Kidney epithelial cell (primary cell): ENCODE results near the gene CEP170B. TPM values are rescaled to one million over a fixed set of nuclear protein-coding genes. Genes with fewer than 3 reads are reported as not detected.

Source experiments
- DNase-seq: peaks from one replicate; pipeline ENCODE4 v3.0.0-alpha.2; 2010; ENCODE audit warnings: low read depth
- H3K27me3 ChIP-seq: 2 replicates; pipeline ENCODE4 v1.6.0; 2011; ENCODE audit warnings: low read length; ENCODE audit not compliant: control insufficient read depth, insufficient read depth
- H3K36me3 ChIP-seq: 2 replicates; pipeline ENCODE4 v1.5.1; 2011; ENCODE audit warnings: low read length; ENCODE audit not compliant: control insufficient read depth, insufficient read depth
- H3K4me3 ChIP-seq: 2 replicates; pipeline ENCODE4 v1.5.1; 2011; ENCODE audit warnings: low read depth, mild to moderate bottlenecking, control low read depth, low read length
- total RNA-seq: library from RNA; depleted of rRNA; stranded (reverse); fragments of >200 nt; gene quantifications from 2 replicates; pipeline ENCODE4 v1.2.3, GENCODE V29; 2015
- TF ChIP-seq, protein P1 (sequence below): IDR thresholded peaks from 2 replicates; pipeline ENCODE4 v1.5.1; 2011; ENCODE audit warnings: mild to moderate bottlenecking, moderate library complexity, low read length, control low read depth, inconsistent platforms; ENCODE audit not compliant: insufficient read depth, poor library complexity, severe bottlenecking

Gene CEP170B
- total RNA-seq, 1 donor from 2014 or later = 51.9 TPM

DNA sequence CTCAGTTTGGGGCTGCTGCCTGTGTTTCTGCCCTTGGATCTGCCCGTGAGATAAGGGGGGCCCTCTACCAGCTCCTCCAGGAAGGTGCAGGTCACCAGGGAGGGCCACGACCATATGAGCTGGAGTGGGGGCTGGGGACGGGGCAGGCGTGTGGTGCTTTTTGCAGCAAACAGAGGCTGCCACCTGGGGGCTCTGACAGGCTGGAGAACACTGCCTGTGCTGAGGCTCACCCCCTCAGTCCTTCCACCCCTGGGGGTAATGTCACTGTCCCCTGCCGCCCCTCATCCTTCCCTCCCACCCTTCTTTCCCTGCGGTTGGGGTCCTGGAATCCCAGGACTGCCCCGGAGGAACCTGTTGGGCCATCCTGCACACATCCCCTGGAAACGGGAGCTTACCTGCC, 62.8 kb downstream of the CEP170B start:
- H3K36me3 ChIP-seq = no peaks in the 10 kb centered on the region
- TF ChIP-seq, protein P1, sequence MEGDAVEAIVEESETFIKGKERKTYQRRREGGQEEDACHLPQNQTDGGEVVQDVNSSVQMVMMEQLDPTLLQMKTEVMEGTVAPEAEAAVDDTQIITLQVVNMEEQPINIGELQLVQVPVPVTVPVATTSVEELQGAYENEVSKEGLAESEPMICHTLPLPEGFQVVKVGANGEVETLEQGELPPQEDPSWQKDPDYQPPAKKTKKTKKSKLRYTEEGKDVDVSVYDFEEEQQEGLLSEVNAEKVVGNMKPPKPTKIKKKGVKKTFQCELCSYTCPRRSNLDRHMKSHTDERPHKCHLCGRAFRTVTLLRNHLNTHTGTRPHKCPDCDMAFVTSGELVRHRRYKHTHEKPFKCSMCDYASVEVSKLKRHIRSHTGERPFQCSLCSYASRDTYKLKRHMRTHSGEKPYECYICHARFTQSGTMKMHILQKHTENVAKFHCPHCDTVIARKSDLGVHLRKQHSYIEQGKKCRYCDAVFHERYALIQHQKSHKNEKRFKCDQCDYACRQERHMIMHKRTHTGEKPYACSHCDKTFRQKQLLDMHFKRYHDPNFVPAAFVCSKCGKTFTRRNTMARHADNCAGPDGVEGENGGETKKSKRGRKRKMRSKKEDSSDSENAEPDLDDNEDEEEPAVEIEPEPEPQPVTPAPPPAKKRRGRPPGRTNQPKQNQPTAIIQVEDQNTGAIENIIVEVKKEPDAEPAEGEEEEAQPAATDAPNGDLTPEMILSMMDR = no peak

DNA sequence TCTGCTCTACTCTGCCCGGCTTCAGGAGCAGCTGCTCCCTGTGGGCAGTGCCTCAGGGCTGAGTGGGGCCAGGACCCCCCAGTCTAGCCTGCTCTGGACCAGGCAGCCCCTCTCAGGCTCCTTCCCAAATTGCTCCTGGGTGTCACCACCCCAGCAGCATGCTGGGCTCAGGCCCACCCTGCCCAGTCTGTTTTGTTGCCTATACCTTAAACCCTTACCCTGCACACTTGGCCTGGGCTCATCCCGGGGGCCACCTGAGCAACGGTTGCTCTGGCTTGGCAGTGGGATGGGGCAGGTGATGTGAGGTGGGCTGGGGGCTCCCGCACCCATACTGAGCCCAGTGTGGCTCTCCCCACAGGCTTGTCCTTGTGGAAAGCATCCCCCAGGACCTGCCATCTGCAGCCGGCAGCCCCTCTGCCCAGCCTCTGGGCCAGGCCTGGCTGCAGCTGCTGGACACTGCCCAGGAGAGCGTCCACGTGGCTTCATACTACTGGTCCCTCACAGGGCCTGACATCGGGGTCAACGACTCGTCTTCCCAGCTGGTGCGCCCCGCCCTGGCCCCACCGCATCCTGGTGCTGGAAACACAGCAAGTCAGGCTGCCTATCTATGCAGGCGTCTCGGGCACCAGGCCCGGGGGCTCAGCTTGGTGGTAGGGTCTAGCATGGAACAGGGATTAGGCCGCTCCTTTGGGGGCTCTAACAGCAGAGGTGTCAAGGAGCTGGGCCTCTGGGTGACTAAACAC, 63.5 kb downstream of the CEP170B start:
- peaks cover 34% of the 10 kb centered on the region for H3K27me3 ChIP-seq
- TF ChIP-seq, protein P1 = no peak
- DNase-seq = no peak

More for the DNA sequence above, 62.8 kb downstream of the CEP170B start:
- H3K4me3 ChIP-seq = no peak overlapping the region
- H3K27me3 ChIP-seq = peaks cover 30% of the 10 kb centered on the region
- DNase-seq = no peak

DNA sequence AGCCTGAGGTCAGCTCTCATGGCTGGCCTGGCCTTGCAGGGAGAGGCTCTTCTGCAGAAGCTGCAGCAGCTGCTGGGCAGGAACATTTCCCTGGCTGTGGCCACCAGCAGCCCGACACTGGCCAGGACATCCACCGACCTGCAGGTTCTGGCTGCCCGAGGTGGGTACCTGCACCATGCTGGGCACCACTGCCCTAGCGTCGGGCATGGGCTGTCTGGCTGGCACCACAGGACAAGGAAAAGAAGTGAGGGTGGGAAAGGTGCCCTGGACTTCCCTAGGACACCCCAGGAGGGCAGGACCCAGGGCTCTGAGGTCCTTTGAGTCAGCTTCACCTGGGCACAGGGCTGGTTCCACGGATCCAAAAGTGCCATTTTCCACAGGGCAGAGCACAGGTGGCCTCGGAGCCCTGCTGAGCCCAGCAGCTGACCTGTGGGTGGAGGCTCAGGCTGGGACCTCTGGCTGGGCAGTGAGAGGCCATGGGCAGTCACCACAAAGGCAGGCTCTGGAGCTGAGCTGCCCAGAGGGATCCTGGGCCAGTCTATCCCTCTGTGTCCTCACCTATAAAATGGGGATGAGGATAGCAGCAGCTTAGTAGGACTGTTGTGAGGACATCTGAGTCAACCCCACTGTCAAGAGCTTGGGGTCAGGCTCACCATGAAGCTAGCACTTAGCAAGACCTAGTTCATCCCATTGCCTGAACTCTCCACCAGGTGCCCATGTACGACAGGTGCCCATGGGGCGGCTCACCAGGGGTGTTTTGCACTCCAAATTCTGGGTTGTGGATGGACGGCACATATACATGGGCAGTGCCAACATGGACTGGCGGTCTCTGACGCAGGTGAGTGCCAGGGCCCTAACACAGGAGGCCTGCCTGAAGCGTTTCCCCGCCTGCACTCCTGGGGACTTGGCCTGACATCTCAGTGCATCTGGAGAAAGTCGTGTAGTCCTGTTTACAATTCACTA, 64.5 kb downstream of the CEP170B start:
- no peak overlapping the region for H3K4me3 ChIP-seq
- peaks cover 41% of the 10 kb centered on the region for H3K27me3 ChIP-seq
- TF ChIP-seq, protein P1 = no peak
- DNase-seq = no peak
- no peaks in the 10 kb centered on the region for H3K36me3 ChIP-seq

More for the DNA sequence above, 63.5 kb downstream of the CEP170B start:
- H3K4me3 ChIP-seq = no peak overlapping the region
- no peaks in the 10 kb centered on the region for H3K36me3 ChIP-seq

DNA sequence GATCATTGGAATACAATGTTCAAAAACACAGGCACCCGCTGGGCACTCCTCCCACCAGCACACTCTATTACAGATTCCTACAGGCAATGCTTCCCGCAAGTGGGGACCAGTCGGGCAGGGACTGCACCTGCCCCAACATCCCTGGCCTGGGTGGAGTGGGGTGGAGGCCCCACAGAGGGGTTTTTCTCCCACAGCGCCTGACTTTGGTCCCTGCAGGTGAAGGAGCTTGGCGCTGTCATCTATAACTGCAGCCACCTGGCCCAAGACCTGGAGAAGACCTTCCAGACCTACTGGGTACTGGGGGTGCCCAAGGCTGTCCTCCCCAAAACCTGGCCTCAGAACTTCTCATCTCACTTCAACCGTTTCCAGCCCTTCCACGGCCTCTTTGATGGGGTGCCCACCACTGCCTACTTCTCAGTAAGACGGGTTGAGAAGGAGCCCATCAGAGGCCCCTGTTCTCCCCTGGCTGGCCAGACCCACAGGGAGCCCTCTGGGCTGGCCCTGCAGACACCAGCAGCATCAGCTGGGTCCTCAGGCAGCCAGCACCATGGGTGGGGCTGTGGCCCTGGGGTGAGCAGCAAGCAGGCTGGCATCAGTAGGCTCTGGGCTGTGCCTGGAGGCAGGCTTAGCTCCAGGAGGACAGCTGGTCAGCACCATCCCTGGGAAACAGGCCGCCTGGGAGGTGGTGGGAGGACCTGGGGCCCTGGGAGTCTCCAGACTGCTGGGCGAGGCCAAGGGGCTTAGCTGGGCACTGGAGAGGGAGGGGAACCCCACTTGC, 65.6 kb downstream of the CEP170B start:
- Histone ChIP-seq H3K36me3 (no peaks in the 10 kb centered on the region), H3K4me3 (no peak overlapping the region), H3K27me3 (peaks cover 48% of the 10 kb centered on the region)
- no peak for DNase-seq
- TF ChIP-seq, protein P1 = no peak

DNA sequence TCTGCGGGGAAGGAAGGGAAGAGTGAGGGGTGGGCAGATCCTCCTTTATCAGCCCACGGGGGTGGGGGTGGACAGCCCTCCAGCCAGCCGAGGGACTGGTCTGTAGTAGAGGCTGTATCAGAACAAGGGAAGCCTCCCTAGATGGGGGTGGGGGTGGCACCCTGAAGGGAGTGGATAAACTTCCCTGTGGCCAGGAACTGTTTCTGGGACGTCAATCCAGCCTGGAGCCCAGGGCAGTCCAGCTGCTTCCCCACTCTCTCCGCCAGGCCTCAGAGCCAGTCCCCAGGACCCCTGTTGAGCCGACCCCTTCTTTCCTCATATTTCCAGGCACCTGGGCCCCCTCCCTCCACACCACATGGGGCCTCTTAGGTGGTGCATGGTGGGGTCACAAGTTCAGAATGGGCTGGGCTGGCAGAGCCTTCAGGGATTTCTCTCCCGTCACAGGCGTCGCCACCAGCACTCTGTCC, 66.3 kb downstream of the CEP170B start:
- TF ChIP-seq, protein P1 = no peak
- no peak overlapping the region for H3K4me3 ChIP-seq
- no peaks in the 10 kb centered on the region for H3K36me3 ChIP-seq
- peaks cover 48% of the 10 kb centered on the region for H3K27me3 ChIP-seq
- DNase-seq = no peak
